ENCODE data around the gene SLC1A6. TPM values are rescaled to one million over a fixed set of nuclear protein-coding genes. Genes with fewer than 3 reads are reported as not detected.

SLC1A6 gene
- total RNA-seq, 6 experiments from 2014 or later, result not detected

GRCh38 chr19:14916848-14917247 lies 62.8 kb downstream of the SLC1A6 start:
- no peaks in the 10 kb centered on the region for H3K4me1 Mint-ChIP-seq (ENCODE audit: low read depth)
- DNase-seq, result no peak
- no peak overlapping the region for H3K27ac Mint-ChIP-seq
- no peak overlapping the region for H3K4me3 Mint-ChIP-seq
- H3K9me3 Mint-ChIP-seq, result peaks cover 5% of the 10 kb centered on the region
- H3K36me3 Mint-ChIP-seq (ENCODE audit: low read depth), result no peaks in the 10 kb centered on the region
- peaks cover 1% of the 10 kb centered on the region; the same call in 1 of the 2 replicates for H3K27me3 Mint-ChIP-seq (ENCODE audit: insufficient read depth)
- TF ChIP-seq CTCF (IDR thresholded peaks at IDR 0.05), result no peak

GRCh38 chr19:14915116-14915515 lies 64.5 kb downstream of the SLC1A6 start:
- peaks cover 5% of the 10 kb centered on the region for H3K9me3 Mint-ChIP-seq
- H3K27ac Mint-ChIP-seq, result no peak overlapping the region
- H3K4me1 Mint-ChIP-seq (ENCODE audit: low read depth), result no peaks in the 10 kb centered on the region
- H3K27me3 Mint-ChIP-seq (ENCODE audit: insufficient read depth), result peaks cover 1% of the 10 kb centered on the region; the same call in 1 of the 2 replicates
- TF ChIP-seq CTCF (IDR thresholded peaks at IDR 0.05), result no peak
- no peak overlapping the region for H3K4me3 Mint-ChIP-seq
- no peak for DNase-seq
- no peaks in the 10 kb centered on the region for H3K36me3 Mint-ChIP-seq (ENCODE audit: low read depth)

- no peak for DNase-seq
- TF ChIP-seq CTCF (IDR thresholded peaks at IDR 0.05), result no peak
- Mint-ChIP-seq H3K27ac (no peak overlapping the region), H3K27me3 (ENCODE audit: insufficient read depth) (peaks cover 2% of the 10 kb centered on the region; the same call in 1 of the 2 replicates), H3K4me1 (ENCODE audit: low read depth) (no peaks in the 10 kb centered on the region), H3K36me3 (ENCODE audit: low read depth) (no peaks in the 10 kb centered on the region), H3K4me3 (no peak overlapping the region), H3K9me3 (no peaks in the 10 kb centered on the region; the same call in 1 of the 2 replicates)
These were observed 73.0 kb downstream of the SLC1A6 start for GRCh38 chr19:14906711-14907110.

DNA sequence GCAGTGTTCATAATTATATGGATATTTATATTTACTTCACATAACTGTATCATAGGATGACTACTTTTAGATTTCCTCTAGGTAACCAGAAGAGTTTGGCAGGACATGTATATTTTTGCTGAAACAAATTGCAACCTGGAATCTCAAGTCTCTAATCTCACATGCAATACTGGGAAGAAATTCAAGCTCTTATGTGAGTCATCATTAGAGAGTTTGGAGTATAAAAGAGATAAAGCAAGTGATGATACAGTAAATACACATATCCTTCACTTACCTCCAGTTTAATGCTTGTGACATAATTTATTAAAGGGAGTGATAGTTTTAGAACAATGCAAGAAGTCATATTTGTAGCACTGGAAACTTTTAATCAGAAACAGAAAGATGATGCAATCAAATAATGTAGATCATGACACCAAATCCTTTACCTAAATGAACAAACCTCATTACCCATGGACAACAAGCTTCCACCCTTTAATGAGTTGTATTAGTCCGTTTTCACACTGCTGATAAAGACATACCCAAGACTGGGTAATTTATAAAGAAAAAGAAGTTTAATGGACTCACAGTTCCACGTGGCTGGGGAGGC lies 77.9 kb downstream of the SLC1A6 start:
- Mint-ChIP-seq H3K4me1 (ENCODE audit: low read depth) (no peaks in the 10 kb centered on the region), H3K27me3 (ENCODE audit: insufficient read depth) (peaks cover 4% of the 10 kb centered on the region; the same call in 1 of the 2 replicates), H3K4me3 (no peak overlapping the region), H3K36me3 (ENCODE audit: low read depth) (no peaks in the 10 kb centered on the region), H3K9me3 (no peaks in the 10 kb centered on the region), H3K27ac (no peak overlapping the region)
- DNase-seq, result no peak
- no peak for TF ChIP-seq CTCF (IDR thresholded peaks at IDR 0.05)

Other genes with a start within 250 kb of the SLC1A6 start
- gene ADGRE2, start 201.3 kb downstream of the SLC1A6 start, total RNA-seq (2021; fragmentation: NEBNext Ultra II Directional; extraction: Animal tissue kit (Norgen Biotek cat#: 25700)), result under 1 TPM in 3 of 6 experiments, not detected in 3; 0.05 to 0.14 (median 0.07) TPM
- not detected for gene OR7A5, start 144.7 kb downstream of the SLC1A6 start, total RNA-seq (2021; fragmentation: NEBNext Ultra II Directional; extraction: Animal tissue kit (Norgen Biotek cat#: 25700))
- gene OR7C1, start 144.7 kb downstream of the SLC1A6 start, total RNA-seq (2021; fragmentation: NEBNext Ultra II Directional; extraction: Animal tissue kit (Norgen Biotek cat#: 25700)), result not detected
- not detected for gene OR7A10, start 130.9 kb downstream of the SLC1A6 start, total RNA-seq (2021; fragmentation: NEBNext Ultra II Directional; extraction: Animal tissue kit (Norgen Biotek cat#: 25700))
- not detected for gene OR7A17, start 93.7 kb downstream of the SLC1A6 start, total RNA-seq (2021; fragmentation: NEBNext Ultra II Directional; extraction: Animal tissue kit (Norgen Biotek cat#: 25700))
- not detected for gene OR7C2, start 38.4 kb downstream of the SLC1A6 start, total RNA-seq (2021; fragmentation: NEBNext Ultra II Directional; extraction: Animal tissue kit (Norgen Biotek cat#: 25700))
- gene CASP14, start 69.6 kb upstream of the SLC1A6 start, total RNA-seq (2021; fragmentation: NEBNext Ultra II Directional; extraction: Animal tissue kit (Norgen Biotek cat#: 25700)), result not detected
- gene OR1I1, start 102.3 kb upstream of the SLC1A6 start, total RNA-seq (2021; fragmentation: NEBNext Ultra II Directional; extraction: Animal tissue kit (Norgen Biotek cat#: 25700)), result not detected
- 10 to 100 TPM; 88.6 to 96.1 (median 92.0) TPM for gene SYDE1, start 127.5 kb upstream of the SLC1A6 start, total RNA-seq (2021; fragmentation: NEBNext Ultra II Directional; extraction: Animal tissue kit (Norgen Biotek cat#: 25700))
- 10 to 100 TPM in 4 of 6 experiments, 1 to 10 TPM in 2; 3.4 to 18.0 (median 13.1) TPM for gene NOTCH3, start 221.1 kb upstream of the SLC1A6 start, total RNA-seq (2021; fragmentation: NEBNext Ultra II Directional; extraction: Animal tissue kit (Norgen Biotek cat#: 25700))